Hepatocyte (in vitro differentiated cells): ENCODE measurements around the gene TBC1D5.

Experiments
- EZH2 ChIP-seq: fragments of 200-600 bp; sonication (generic); IDR thresholded peaks from 2 replicates; pipeline ENCODE4 v1.6.1; 2016; ENCODE audit warnings: antibody characterized with exemption, mild to moderate bottlenecking, borderline replicate concordance
- EZH2phosphoT487 ChIP-seq: fragments of 200-600 bp; sonication (generic); IDR thresholded peaks from one replicate; pipeline ENCODE4 v1.6.1; 2018; ENCODE audit warnings: antibody characterized with exemption, mild to moderate bottlenecking, low read depth, moderate library complexity; ENCODE audit not compliant: unreplicated experiment, severe bottlenecking
- TF ChIP-seq, protein P1 (sequence below): fragments of 200-600 bp; sonication (generic); IDR thresholded peaks from 2 replicates; pipeline ENCODE4 v1.5.1; 2016; ENCODE audit warnings: antibody characterized with exemption, mild to moderate bottlenecking; ENCODE audit not compliant: poor library complexity

DNA sequence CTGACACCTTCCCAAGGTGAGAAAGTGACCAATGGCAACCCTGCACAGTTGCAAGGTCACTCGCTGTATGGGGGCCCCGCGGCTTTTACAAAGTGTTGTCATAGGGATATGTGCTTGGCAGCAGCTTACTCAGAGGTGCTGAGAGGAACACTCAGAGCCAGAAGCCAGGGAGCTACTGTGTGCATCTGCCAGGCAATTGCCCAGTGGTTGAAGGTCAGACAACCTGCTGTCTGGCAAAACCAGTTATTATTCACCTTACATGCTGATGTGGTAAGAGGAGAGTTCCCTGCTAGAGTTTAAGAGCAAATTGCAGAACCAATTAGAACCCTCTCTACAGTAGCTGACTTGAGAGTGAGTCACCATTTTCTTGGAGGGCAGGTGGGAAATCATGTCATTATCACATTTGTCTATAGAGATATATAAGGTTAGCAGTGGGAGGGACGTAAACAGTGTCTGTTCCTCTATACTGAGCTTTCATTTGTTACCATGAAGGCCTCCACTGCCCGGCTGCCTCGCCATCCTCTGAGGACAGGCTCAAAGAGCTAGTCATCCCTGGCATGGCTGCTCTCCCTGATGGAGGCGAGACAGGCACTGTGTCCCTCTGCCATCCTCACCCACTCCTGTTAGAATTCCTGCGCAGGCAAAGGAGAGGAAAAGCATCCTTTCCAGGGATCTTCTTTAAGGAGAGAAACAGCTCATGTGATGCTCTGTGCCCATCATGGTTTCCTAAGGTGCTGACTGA, 583.3 kb downstream of the TBC1D5 start:
- TF ChIP-seq, protein P1, sequence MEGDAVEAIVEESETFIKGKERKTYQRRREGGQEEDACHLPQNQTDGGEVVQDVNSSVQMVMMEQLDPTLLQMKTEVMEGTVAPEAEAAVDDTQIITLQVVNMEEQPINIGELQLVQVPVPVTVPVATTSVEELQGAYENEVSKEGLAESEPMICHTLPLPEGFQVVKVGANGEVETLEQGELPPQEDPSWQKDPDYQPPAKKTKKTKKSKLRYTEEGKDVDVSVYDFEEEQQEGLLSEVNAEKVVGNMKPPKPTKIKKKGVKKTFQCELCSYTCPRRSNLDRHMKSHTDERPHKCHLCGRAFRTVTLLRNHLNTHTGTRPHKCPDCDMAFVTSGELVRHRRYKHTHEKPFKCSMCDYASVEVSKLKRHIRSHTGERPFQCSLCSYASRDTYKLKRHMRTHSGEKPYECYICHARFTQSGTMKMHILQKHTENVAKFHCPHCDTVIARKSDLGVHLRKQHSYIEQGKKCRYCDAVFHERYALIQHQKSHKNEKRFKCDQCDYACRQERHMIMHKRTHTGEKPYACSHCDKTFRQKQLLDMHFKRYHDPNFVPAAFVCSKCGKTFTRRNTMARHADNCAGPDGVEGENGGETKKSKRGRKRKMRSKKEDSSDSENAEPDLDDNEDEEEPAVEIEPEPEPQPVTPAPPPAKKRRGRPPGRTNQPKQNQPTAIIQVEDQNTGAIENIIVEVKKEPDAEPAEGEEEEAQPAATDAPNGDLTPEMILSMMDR = no peak
- TF ChIP-seq EZH2 = no peak
- TF ChIP-seq EZH2phosphoT487 = no peak
